ENCODE data around the gene KRTAP10-2.

GRCh38 chr21:44548922-44549321, 2.4 kb downstream of the KRTAP10-2 start:
- TF ChIP-seq, protein P1, sequence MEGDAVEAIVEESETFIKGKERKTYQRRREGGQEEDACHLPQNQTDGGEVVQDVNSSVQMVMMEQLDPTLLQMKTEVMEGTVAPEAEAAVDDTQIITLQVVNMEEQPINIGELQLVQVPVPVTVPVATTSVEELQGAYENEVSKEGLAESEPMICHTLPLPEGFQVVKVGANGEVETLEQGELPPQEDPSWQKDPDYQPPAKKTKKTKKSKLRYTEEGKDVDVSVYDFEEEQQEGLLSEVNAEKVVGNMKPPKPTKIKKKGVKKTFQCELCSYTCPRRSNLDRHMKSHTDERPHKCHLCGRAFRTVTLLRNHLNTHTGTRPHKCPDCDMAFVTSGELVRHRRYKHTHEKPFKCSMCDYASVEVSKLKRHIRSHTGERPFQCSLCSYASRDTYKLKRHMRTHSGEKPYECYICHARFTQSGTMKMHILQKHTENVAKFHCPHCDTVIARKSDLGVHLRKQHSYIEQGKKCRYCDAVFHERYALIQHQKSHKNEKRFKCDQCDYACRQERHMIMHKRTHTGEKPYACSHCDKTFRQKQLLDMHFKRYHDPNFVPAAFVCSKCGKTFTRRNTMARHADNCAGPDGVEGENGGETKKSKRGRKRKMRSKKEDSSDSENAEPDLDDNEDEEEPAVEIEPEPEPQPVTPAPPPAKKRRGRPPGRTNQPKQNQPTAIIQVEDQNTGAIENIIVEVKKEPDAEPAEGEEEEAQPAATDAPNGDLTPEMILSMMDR (IDR thresholded peaks at IDR 0.05), result no peak
- TF ChIP-seq POLR2A (IDR thresholded peaks at IDR 0.05), result no peak
